Activated T-cell treated with anti-CD3 and anti-CD28 coated beads for 4 hours (primary cell): ENCODE results near the gene ACTA1.
"Not testable (repeated sequence)": the region's sequence is repeated elsewhere in the genome, so short reads cannot be mapped to it uniquely, and the experiment has no call there.

Source experiments
- DNase-seq: peaks from one replicate; pipeline ENCODE4 v3.0.0-alpha.2; 2020

ACTA1 gene

GRCh38 chr1:229434005-229434640, at the start of gene ACTA1:
Gene ACTA1, minus strand, starts transcription at chr1:229434094. Its CDS starts 979 bp downstream, at chr1:229433115.
- no peak for DNase-seq

- DNase-seq, result no peak
Observed at GRCh38 chr1:229482511-229482910, 48.6 kb upstream of the ACTA1 start.

DNA sequence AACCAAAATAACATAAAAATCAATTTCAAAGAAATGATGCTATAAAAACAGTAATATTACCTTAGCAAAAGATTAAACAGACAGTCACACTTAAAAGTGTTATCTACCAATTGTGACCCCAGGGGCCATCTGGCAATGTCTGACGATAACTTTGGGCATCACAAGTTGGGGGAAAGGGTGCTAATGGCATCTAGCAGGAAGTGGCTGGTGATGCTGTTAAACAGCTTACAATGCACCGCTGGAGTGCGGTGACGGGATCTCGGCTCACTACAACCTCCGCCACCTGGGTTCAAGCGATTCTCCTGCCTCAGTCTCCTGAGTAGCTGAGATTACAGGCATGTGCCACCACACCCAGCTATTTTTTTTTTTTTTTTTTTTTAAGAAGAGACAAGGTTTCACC, 46.6 kb upstream of the ACTA1 start:
- no peak for DNase-seq

- DNase-seq, result no peak
Observed at GRCh38 chr1:229479660-229480399, 45.9 kb upstream of the ACTA1 start.

DNA sequence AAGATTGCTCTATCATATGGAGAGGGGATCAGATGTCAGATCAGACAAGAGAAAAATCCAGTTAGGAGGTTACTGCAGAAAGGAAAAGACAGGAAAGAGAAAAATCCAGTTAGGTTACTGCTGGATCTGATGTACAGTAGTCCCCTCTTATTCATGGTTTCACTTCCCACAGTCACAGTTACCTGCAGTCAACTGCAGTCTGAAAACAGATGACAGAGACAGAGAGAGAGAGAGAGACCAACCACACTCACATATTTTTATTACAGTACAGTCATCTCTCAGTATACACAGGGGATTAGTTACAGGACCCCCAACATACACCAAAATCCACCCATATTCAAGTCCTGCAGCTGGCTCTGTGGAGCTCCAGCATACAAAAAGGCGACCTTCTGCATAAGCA, 45.0 kb upstream of the ACTA1 start:
- DNase-seq, result no peak

- not testable (repeated sequence) for DNase-seq
Observed at GRCh38 chr1:229475859-229476258, 42.0 kb upstream of the ACTA1 start.

DNA sequence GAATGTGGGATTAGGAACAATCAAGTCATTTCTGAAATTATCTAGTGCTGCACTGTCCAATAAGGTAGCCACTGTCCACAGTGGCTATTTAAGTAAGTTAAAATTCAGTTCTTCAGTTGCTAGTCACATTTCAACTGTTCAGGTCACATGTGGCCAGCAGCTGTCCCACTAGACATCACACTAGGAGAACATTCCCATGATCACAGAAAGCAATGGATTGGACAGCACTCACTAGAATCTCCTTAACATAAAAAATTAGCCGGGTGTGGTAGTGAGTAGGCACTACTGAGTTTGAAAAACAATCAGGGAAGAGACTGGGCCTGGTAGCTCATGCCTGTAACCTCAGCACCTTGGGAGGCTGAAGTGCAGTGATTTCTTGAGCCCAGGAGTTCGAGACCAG, 40.6 kb upstream of the ACTA1 start:
- no peak for DNase-seq

- DNase-seq, result no peak
Observed at GRCh38 chr1:229471175-229471574, 37.3 kb upstream of the ACTA1 start.

GRCh38 chr1:229470406-229471043, 36.6 kb upstream of the ACTA1 start:
- no peak for DNase-seq

- no peak for DNase-seq
Observed at GRCh38 chr1:229466887-229467286, 33.0 kb upstream of the ACTA1 start.

GRCh38 chr1:229464672-229465071, 30.8 kb upstream of the ACTA1 start:
- no peak for DNase-seq

GRCh38 chr1:229461032-229461668, 27.3 kb upstream of the ACTA1 start:
- no peak for DNase-seq

- DNase-seq, result no peak
Observed at GRCh38 chr1:229459815-229460214, 25.9 kb upstream of the ACTA1 start.

- no peak for DNase-seq
Observed at GRCh38 chr1:229457436-229457835, 23.5 kb upstream of the ACTA1 start.

GRCh38 chr1:229456016-229456415, 22.1 kb upstream of the ACTA1 start:
- DNase-seq, result no peak

- DNase-seq, result no peak
Observed at GRCh38 chr1:229454056-229454455, 20.2 kb upstream of the ACTA1 start.

DNA sequence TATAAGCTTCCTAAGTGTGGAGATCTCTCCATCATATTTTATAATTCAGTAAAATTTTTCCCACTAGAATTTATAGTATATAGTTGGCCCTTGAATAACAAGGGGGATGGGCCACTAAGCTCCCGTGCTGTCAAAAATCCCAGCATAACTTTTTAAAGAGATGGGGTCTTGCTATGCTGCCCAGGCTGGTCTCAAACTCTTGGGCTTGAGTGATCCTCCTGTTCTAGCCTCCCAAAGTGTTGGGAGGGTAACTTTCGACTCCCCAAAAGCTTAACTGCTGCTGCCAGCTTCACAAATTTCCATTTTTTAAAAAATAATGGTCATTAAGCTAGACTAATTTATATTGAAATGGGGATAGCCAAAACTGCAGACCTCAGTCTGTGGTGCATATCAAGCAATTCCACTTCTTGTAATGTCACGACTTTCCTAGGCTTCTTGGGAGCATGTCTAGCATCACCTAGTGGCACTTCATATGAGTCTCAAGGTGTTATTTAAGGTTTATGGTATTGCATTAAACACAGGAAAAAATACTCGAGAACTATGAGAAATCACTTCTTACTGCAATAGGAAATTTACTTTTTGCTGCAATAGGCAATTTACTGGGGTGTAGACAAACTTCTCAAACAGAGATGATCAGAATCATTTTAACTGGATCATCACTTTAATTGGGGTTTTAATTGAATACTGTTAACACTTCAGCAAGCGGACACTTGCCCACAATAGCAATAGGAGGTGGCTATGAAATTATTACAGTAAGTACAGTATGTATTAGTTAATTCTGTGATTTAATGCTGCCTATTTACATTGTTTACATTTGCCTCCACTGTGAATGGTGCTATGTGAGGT, 19.3 kb upstream of the ACTA1 start:
- no peak for DNase-seq

DNA sequence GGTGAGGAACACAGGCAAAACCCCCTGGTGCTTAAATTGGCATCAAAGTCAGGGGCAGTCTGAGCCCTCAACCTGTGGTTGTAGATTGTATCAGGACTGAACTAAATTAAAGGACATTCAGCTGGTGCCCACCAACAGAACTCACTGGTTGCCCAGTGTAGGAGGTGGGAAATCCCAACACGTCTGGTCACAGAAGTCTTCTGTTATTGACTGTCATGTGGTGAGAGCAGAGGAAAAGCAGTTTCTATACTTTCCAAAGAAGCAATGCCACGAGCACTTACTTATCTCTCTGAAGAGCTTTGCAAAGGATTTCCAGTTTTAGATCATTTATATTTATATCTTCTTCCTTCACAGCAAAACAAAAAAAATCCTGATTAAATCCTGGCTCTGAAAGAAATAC, 15.0 kb upstream of the ACTA1 start:
- DNase-seq, result no peak

DNA sequence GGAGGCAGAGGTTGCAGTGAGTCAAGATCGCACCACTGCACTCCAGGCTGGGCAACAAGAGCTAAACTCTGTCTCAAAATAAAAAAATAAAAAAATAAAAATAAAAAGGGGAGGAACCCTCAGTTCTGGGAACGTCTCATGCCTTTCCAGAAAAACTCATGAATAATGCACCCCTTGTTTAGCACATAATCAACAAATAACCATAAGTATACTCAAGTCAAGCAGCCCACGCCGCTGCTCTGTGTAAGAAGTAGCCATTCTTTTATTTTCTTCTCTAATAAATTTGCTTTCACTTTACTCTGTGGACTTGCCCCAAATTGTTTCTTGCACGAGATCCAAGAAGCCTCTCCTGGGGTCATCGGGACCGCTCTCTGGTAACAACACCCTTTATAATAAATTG, 14.5 kb upstream of the ACTA1 start:
- no peak for DNase-seq

DNA sequence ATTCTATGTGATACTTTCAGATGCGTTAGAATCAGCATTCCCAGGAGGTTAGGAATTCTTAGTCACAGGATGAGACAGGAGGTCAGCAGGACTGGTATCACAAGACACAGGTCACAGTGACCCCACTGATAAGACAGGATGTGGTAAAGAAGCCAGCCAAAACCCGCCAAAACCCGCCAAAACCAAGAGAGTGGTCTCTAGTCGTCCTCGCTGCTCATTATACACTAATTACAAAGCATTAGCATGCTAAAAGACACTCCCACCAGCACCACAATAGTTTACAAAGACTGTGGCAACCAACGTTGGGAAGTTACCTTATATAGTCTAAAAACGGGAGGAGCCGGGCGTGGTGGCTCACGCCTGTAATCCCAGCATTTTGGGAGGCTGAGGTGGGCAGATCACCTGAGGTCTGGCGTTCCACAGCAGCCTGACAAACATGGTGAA, 13.9 kb upstream of the ACTA1 start:
- DNase-seq, result no peak

- DNase-seq, result no peak
Observed at GRCh38 chr1:229445828-229446227, 11.9 kb upstream of the ACTA1 start.

DNA sequence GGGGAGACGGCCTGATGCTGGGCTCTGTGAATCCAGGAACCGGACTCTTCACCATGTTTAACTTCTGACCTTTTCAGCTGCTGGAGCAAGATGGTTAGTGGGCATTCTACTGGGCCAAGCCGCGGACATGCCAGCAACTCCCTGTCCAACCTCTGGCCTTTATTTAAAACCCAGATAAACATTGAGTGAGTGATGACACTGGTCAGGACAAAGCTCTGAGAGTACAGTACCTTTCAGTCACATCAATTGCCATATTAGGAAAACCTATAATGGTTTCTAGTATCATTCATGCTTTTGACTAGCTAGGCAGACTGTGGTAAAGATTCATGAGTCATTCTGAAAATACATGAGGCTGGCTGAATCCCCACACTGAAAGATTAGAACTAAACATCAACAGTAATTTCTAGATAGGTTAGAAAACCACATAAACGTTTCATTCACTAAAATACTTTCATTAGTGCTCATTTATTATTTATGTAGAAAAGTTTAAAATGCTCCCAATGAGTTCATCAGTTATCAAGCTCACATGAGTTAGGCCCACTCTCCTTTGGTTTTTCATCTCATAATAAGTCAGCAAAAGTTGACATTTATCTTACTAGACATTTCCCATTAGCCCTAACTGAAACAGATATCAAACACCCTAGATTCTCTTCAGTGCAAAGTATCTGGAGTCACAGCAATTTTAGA, 7.1 kb upstream of the ACTA1 start:
- no peak for DNase-seq
